SK-MEL-5 (cell line): ENCODE data around the gene GSTO2. TPM values are rescaled to one million over a fixed set of nuclear protein-coding genes. Genes with fewer than 3 reads are reported as not detected.
"Not testable (repeated sequence)": the region's sequence is repeated elsewhere in the genome, so short reads cannot be mapped to it uniquely, and the experiment has no call there.

Experiments
- DNase-seq: peaks from one replicate; pipeline ENCODE4 v3.0.0-alpha.2; 2016; ENCODE audit warnings: low read depth, low spot score
- in situ Hi-C: cut with HindIII; loops from 2 replicates; pipeline ENCODE4 v1.10.0; 2016; ENCODE audit warnings: low sequenced_read_pairs, high pct_unique_total_duplicates, low pct_unique_long_range_greater_than_20kb
- polyA plus RNA-seq, 2 experiments: library from polyadenylated mRNA; depleted of rRNA; stranded (reverse); fragments of >200 nt; gene quantifications; 2 replicates each; pipeline ENCODE4 v1.2.3, GENCODE V29; 2015
- total RNA-seq: library from RNA; depleted of rRNA; stranded (reverse); fragments of >200 nt; shearing (Covaris generic); gene quantifications from 2 replicates; pipeline ENCODE4 v1.2.3, GENCODE V29; 2014; rRNA removed

GSTO2 gene
- 0.90 and 1.2 TPM in 2 replicates for total RNA-seq
- 1.7 and 2.9 TPM in 2 replicates for polyA plus RNA-seq (2015; cell fraction: cytosol; rRNA removed)
- 4.1 and 7.5 TPM in 2 replicates for polyA plus RNA-seq (2015; cell fraction: nucleus; rRNA removed)

GRCh38 chr10:104268713-104269645, at the start of gene GSTO2:
GSTO2 (plus strand) TSS chr10:104269184; CDS start chr10:104274916, 5,732 bp downstream.
- in situ Hi-C loops = no loop called here
- no peak for DNase-seq

GRCh38 chr10:104220522-104220921, 48.5 kb upstream of the GSTO2 start:
- in situ Hi-C loops = no loop called here
- DNase-seq = no peak

- in situ Hi-C loops = no loop called here
- no peak for DNase-seq
These were observed 45.7 kb upstream of the GSTO2 start for GRCh38 chr10:104223304-104223703.

GRCh38 chr10:104230490-104230889, 38.5 kb upstream of the GSTO2 start:
- in situ Hi-C loops = no loop called here

GRCh38 chr10:104231784-104232612, 37.0 kb upstream of the GSTO2 start, which contains the start of gene CFAP43:
CFAP43 (minus strand) TSS chr10:104232364; CDS start chr10:104232246, 118 bp downstream.
- DNase-seq = peak; percentile 95
- in situ Hi-C loops = no loop called here

More at GRCh38 chr10:104230490-104230889, 38.5 kb upstream of the GSTO2 start:
- DNase-seq = no peak

- no peak for DNase-seq
- in situ Hi-C loops = no loop called here
These were observed 36.3 kb upstream of the GSTO2 start for GRCh38 chr10:104232613-104233102.

GRCh38 chr10:104233817-104234216, 35.2 kb upstream of the GSTO2 start:
- in situ Hi-C loops = no loop called here
- DNase-seq = peak; percentile 65

- in situ Hi-C loops = no loop called here
- DNase-seq = no peak
These were observed 34.0 kb upstream of the GSTO2 start for GRCh38 chr10:104234934-104235333.

- in situ Hi-C loops = no loop called here
- DNase-seq = no peak
These were observed 33.2 kb upstream of the GSTO2 start for GRCh38 chr10:104235801-104236200.

- in situ Hi-C loops = no loop called here
These were observed 28.9 kb upstream of the GSTO2 start for GRCh38 chr10:104240078-104240477.

GRCh38 chr10:104242545-104242944, 26.4 kb upstream of the GSTO2 start:
- in situ Hi-C loops = no loop called here
- DNase-seq = peak; percentile 86

More at GRCh38 chr10:104240078-104240477, 28.9 kb upstream of the GSTO2 start:
- no peak for DNase-seq

- peak; percentile 98 for DNase-seq
- in situ Hi-C loops = not testable (repeated sequence)
These were observed 26.0 kb upstream of the GSTO2 start for GRCh38 chr10:104243009-104243408.

- in situ Hi-C loops = no loop called here
- peak; percentile 74 for DNase-seq
These were observed 25.5 kb upstream of the GSTO2 start for GRCh38 chr10:104243512-104243911.

GRCh38 chr10:104245066-104245632, 23.8 kb upstream of the GSTO2 start:
- in situ Hi-C loops = no loop called here
- no peak for DNase-seq

GRCh38 chr10:104246976-104247375, 22.0 kb upstream of the GSTO2 start:
- no peak for DNase-seq
- in situ Hi-C loops = no loop called here

GRCh38 chr10:104247513-104248146, 21.4 kb upstream of the GSTO2 start:
- no peak for DNase-seq
- in situ Hi-C loops = no loop called here

- in situ Hi-C loops, DNase-seq: not testable (repeated sequence)
These were observed 20.1 kb upstream of the GSTO2 start for GRCh38 chr10:104248931-104249330.
